AG09319 (cell line): ENCODE results near the gene TLCD5.

Experiments
- DNase-seq: peaks from one replicate; pipeline ENCODE4 v3.0.0-alpha.2; 2010; ENCODE audit warnings: low read depth; ENCODE audit errors: extremely low read depth
- TF ChIP-seq, protein P1 (sequence below): IDR thresholded peaks from 2 replicates; pipeline ENCODE4 v1.5.1; 2011; ENCODE audit warnings: low read depth, mild to moderate bottlenecking, inconsistent platforms, low read length, moderate library complexity

Gene TLCD5

GRCh38 chr11:120324932-120325810 lies at the start of gene TLCD5:
Gene TLCD5, plus strand, starts transcription at chr11:120325299. Its CDS starts 2,143 bp downstream, at chr11:120327442.
- no peak for DNase-seq
- TF ChIP-seq, protein P1, sequence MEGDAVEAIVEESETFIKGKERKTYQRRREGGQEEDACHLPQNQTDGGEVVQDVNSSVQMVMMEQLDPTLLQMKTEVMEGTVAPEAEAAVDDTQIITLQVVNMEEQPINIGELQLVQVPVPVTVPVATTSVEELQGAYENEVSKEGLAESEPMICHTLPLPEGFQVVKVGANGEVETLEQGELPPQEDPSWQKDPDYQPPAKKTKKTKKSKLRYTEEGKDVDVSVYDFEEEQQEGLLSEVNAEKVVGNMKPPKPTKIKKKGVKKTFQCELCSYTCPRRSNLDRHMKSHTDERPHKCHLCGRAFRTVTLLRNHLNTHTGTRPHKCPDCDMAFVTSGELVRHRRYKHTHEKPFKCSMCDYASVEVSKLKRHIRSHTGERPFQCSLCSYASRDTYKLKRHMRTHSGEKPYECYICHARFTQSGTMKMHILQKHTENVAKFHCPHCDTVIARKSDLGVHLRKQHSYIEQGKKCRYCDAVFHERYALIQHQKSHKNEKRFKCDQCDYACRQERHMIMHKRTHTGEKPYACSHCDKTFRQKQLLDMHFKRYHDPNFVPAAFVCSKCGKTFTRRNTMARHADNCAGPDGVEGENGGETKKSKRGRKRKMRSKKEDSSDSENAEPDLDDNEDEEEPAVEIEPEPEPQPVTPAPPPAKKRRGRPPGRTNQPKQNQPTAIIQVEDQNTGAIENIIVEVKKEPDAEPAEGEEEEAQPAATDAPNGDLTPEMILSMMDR = peak; percentile 17

- TF ChIP-seq, protein P1 = no peak
- DNase-seq = no peak
Observed at GRCh38 chr11:120279502-120279901, 45.6 kb upstream of the TLCD5 start.

GRCh38 chr11:120280600-120281051 lies 44.5 kb upstream of the TLCD5 start:
- no peak for DNase-seq
- TF ChIP-seq, protein P1 = no peak

GRCh38 chr11:120281143-120281795 lies 43.8 kb upstream of the TLCD5 start:
- DNase-seq = no peak
- TF ChIP-seq, protein P1 = no peak

GRCh38 chr11:120283124-120283523 lies 42.0 kb upstream of the TLCD5 start:
- DNase-seq = no peak
- TF ChIP-seq, protein P1 = no peak

- TF ChIP-seq, protein P1 = no peak
- DNase-seq = no peak
Observed at GRCh38 chr11:120284272-120284671, 40.8 kb upstream of the TLCD5 start.

- no peak for DNase-seq
- TF ChIP-seq, protein P1 = no peak
Observed at GRCh38 chr11:120285256-120285655, 39.8 kb upstream of the TLCD5 start.
